Inflammatory macrophage treated with lipopolysaccharide for 1 hour (primary cell): ENCODE data around the gene GSG1L.
"Not testable (repeated sequence)": the region's sequence is repeated elsewhere in the genome, so short reads cannot be mapped to it uniquely, and the experiment has no call there.

ENCODE experiments used
- DNase-seq, 2 donors: peaks; one replicate each; pipeline ENCODE4 v3.0.0-alpha.2; 2020 to 2022

Gene GSG1L

DNA sequence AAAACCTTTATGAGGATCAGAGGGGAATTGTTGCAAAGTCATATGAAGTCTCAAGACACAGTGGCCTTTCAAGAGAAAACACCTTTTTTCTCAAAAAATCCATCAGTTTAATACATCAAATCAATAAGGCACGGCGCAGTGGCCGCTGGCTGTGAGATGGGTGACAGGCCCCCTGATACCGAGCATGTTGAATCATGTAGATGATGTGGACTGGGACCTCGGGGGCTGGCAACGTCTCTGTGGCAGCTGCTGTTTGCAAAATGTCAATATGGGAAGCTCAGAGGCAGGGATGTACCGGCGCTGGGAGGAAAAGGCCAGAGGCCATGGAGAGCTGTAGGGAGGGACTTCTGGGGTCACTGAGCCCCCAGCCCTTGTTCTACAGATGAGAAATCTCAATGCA lies 169.1 kb downstream of the GSG1L start:
- DNase-seq = no peak

GRCh38 chr16:27892879-27893278 lies 170.6 kb downstream of the GSG1L start:
- no peak for DNase-seq

- no peak for DNase-seq
Observed at GRCh38 chr16:27890866-27891265, 172.6 kb downstream of the GSG1L start.

DNA sequence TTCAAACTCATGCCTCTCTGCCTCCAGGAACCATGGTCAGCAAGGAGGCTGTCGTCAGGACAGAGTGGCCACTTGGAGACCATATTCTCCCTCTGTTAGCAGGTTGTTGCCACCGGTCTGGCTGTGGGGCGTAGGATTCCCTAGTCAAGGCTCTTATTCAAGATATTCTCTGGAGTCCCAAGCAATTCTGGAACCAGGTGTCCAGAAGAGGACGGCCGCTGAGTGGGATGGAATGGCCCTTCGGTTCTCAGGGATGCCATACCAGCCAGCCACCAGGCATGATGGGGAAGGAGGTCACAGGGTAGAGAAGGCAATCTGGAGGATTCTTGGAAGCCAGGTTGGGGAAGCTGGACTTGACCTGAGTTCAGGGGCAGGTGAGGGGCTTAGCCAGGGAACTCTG lies 173.5 kb downstream of the GSG1L start:
- DNase-seq = no peak

DNA sequence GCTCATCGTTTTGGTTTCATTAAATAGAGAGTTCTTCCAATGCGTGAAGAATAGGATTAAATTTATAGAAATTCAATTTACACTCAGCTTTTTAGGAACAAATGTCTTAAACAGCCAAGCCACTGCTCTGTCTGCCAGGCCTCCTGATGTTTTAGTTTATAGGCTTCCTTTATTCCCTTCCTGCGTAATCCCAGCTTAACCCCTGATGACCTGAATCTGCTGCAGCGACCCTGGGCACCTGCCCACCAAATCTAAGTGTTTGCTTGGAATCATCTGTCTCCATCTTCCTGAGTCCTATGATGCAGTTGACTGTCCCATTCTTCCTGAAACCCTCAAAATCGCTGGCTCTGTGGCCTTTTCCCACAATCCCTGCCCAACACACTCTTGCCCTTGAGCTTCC lies 179.9 kb downstream of the GSG1L start:
- no peak for DNase-seq

DNA sequence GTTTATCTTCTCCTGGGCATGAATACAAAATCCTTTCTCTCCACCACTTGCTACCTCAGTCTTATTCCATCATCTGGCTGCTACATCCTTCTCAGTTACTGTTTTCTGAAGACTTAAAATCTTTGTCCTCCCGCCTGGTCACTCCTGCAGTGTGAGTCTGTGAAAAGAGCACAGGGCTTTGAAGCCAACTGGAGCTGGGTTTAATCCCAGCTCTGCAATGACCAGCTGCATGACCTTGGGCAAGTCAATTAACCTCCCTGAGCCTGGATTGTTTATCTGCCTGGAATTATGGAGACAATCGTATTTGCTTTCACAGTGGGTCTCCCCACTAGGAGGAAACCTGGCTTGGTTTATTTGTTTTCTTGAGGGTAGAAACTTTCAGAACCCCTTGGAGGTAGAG lies 183.2 kb downstream of the GSG1L start:
- no peak for DNase-seq

DNA sequence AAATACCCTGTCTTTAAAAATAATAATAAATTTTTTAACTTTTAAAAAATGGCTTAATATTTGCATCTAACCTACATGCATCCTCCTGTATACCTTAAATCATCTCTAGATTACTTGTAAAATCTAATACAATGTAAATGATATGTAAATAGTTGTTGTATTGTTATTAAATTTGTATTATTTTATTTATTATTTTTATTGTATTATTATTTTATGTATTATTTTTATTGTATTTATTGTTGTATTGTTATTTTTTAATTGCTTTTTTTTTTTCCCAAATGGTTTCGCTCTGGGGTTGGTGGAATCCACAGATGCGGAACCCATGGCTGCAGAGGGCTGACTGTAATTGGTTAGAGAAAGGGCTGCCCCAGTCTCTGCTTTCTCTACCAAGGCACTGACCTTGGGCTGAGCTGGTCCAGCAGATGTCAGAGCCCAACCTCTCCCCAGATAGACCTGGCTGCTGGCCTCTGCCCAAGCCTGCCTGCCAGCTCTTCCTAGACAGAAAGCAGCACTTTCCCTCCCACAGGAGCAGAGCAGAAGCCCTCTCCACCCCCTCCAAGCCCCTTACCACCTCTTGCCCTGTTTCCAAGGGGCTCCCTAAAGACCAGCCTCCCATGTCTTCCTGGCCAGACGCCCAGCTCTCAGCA lies 183.8 kb downstream of the GSG1L start:
- no peak for DNase-seq

GRCh38 chr16:27872627-27873026 lies 190.9 kb downstream of the GSG1L start:
- DNase-seq = not testable (repeated sequence)

DNA sequence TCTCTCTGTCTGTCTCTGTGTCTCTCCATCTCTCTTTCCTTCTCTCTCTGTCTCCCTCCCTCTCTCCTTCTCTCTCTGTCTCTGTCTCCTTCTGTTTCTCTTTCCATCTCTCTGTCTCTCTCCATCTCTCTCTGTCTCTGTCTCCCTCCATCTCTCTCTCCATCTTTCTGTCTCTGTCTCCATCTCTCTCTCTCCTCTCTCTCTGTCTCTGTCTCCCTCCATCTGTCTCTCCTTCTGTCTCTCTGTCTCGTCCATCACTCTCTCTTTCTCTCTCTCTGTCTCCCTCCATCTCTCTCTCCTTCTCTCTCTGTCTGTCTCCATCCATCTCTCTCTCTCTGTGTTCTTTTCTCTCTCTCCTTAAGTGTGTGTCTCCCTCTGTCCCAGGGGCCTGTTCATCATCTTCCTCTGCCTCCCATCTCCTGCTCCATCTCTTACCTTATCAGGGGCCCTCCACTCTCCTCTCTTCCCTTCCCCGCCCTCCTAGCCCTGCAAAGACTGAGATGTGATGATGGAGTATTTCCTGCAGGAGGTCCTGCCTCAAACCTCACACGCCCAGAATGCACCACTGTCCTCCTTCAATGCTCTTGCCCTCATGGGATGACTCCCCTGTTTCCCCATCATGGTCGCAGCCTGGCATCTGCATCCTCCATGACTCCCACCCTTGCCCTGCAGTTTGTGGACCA lies 193.3 kb downstream of the GSG1L start:
- DNase-seq = no peak

DNA sequence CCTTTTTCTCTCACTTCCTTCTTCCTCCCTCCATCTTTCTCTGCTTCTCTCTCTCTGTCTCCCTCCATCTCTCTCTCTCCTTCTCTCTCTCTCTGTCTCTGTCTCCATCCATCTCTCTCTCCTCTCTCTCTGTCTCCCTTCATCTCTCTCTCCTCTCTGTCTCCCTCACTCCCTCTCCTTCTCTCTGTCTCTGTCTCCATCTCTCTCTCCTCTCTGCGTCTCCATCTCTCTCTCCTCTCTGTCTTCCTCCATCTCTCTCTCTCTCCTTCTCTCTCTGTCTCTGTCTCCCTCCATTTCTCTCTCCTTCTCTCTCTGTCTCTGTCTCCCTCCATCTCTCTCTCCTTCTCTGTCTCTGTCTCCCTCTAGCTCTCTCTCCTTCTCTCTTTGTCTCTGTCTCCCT lies 194.1 kb downstream of the GSG1L start:
- DNase-seq = no peak

DNA sequence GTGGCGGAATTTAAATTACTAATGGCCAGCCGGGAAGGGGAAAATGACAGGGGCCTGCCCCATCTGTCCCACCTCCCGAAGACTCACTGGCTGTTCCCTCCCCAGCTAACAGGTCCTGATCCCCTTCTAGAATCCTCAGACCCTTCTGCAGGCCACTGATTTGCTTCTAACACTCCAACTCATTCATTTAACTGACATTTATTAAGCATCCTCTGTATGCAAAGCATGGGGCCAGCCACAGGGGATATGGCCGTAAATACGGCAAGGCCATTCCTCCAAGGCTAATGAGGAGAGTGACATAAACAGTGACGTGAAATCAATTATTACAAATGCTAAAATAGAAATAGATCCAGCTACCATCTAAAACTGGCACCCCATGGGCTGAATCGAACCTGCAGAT lies 195.3 kb downstream of the GSG1L start:
- DNase-seq = no peak

GRCh38 chr16:27867122-27868110 lies 196.1 kb downstream of the GSG1L start:
- peak; percentile 48 to 72 for DNase-seq

GRCh38 chr16:27863377-27863776 lies 200.1 kb downstream of the GSG1L start:
- DNase-seq = no peak

GRCh38 chr16:27862953-27863352 lies 200.6 kb downstream of the GSG1L start:
- no peak for DNase-seq

DNA sequence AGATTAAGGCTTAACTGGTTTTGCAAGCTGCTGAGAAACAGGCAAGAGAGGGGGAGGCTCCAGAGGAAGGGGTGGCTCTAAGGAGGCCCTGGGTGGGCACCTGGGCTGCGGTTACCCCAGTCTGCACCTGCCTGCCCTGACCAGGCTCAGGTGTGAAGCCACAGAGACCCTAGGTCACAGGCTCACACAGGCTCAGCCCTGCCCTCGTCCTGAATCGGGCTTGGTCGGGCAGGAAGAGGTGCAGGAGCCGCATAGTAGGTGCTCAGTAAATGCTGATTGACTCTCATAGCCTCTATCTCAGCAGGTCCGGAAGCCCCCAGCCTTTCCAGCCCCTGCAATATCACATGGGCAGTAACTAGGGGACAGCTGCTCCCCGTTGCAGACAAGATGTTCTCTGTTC lies 203.4 kb downstream of the GSG1L start:
- no peak for DNase-seq

- DNase-seq = no peak
Observed at GRCh38 chr16:27859020-27859419, 204.5 kb downstream of the GSG1L start.

DNA sequence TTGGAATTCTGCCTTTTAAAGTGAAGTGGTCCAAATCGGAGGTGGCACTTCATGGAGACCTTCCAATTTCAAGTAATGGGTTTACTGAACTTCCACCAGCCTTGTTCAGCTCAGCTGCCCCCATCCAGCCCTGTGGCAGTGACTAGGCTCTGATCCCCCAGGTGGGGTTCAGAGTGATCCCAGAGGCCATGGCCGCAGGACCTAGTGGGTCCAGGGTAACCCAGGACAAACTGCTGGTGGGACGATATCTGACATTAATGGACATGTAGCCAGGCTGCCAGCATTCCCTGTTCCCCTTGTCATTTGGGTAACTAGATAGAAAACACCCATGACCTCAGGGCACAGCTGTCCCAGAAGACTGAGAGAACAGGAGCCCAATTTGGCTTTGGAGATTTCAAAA lies 209.9 kb downstream of the GSG1L start:
- DNase-seq = no peak

DNA sequence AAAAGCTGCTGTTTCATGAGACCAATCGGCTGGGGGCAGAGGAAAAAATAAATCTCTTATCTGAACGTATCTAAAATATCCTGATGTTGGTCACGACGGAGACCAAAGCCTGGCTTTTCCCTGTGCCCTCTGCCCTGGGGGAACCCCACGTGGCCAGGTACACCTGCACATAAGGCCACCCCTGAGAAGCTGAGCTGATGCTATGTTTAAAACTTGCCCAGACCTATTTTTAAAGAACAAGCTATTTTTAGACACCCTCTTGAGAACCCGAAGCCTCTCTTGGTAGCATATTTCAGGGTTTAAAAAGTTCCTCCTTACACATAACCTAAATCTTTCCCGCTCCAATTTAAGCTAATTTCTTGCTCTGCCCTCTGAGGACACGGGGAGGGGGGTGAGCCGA lies 210.4 kb downstream of the GSG1L start:
- no peak for DNase-seq

- DNase-seq = no peak
Observed at GRCh38 chr16:27852681-27853080, 210.8 kb downstream of the GSG1L start.

DNA sequence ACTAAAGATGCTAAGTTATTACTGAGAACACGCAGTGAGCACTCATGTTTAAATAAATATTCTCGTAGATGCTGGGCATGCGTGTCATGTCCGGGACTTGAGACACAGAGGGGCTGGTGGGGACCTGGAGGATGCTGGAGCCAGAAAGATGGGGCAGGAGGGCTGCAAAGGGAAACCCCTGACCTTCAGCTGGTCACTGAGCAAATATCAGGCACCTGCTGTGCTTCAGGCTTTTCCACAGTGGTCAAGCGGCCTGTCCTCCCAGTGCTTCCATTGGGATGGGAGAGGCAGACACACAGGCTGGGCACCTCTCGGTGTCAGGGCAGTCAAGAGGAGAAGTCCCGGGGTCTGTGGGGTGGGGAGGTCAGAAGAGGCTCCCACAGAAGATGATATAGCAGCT lies 211.4 kb downstream of the GSG1L start:
- no peak for DNase-seq

DNA sequence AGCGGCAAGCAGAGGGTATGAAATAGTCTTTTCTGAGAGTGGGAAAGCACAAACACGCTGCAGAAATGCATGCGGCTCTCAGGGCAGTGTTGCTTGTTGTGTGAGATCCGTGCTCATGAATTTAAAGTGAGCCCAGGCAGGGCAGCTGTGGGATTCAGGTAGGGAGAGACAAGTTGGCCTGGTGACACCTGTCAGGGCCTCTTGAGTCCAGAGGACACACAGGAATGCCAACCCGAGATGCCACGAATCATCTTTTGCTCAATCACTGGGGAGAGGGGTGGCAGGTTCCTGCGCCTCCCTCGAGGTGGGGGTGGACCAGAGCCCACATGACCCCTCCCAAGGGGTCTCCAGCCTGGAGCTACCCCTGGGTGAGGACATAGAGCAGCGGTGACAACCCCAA lies 211.9 kb downstream of the GSG1L start:
- DNase-seq = no peak

DNA sequence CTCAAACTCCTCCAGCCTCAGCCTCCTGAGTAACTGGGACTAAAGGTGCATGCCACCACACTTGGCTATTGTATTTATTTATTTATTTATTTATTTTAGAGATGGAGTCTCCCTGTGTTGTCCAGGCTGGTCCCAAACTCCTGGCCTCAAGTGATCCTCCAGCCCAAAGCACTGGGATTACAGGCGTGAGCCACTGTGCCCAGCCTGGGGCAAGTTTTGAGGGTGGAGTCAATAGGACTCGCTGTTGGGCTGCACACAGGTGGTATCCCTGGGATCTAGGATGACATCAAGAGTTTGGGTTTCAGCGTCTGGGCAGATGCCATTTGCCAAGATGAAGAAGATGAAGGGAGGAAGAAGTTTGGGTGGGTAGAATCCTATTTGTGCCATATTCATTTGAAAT lies 213.9 kb downstream of the GSG1L start:
- DNase-seq = no peak

DNA sequence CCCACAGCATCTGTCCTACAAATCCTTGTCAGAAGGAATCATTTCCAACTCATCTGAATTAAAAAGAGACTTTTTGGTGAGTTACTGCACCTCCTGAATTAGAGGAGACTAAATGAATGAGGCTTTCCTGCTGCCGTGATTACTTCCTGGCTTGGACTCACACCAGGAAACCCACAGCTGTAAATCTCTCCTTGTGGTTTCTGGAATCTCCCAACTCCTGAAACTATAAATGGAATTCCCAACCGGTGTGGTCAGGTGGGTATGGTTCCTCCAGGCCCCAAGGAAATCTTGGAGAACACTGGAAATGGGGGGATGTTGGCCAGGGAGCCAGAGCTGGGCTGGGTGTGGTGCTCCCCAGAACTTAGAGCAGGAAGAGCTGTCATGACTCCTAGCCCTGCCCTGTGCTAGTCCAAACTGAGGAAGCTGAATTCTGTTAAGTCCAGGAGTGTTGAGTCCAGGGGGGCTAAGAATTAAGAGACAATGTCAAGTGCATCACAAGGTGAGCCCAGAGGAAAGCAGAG lies 216.4 kb downstream of the GSG1L start:
- DNase-seq = no peak

DNA sequence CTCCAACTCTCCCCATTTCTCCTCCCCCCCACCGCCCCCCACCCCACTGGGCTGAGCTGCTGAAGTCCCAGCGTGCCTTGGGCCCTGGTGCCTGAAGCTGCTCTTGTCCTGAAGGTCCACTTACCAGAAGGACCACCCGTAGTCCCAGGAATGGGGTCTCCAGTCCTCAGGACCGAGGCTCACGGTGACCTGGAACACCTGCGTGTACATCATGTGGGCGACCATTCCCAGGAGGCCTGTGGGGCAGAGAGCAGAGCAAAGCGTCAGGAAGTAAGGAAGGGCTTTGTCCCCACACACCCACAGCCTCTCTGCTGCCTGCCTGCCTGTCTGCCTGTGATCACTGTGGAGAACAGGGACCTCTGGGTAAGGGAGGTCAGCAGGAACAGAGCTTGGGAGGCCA lies 218.7 kb downstream of the GSG1L start:
- DNase-seq = no peak
